Panc1 (cell line): ENCODE measurements around the gene PCDHGA12.

Experiments used
- POLR2AphosphoS5 ChIP-seq: IDR thresholded peaks from 2 replicates; pipeline ENCODE4 v1.6.1; 2012; ENCODE audit warnings: mild to moderate bottlenecking, low read depth, low read length, moderate library complexity
- SIN3A ChIP-seq: IDR thresholded peaks from 2 replicates; pipeline ENCODE4 v1.6.1; 2012; ENCODE audit warnings: low read depth, mild to moderate bottlenecking, low read length, moderate library complexity, borderline replicate concordance; ENCODE audit not compliant: insufficient read depth
- TCF7L2 ChIP-seq: IDR thresholded peaks from 2 replicates; pipeline ENCODE4 v1.6.1; 2011; ENCODE audit warnings: mild to moderate bottlenecking, low read depth, low read length, inconsistent platforms
- TF ChIP-seq, protein P1 (sequence below): fragments of 450-650 bp; IDR thresholded peaks from 2 replicates; pipeline ENCODE4 v1.5.1; 2017; ENCODE audit warnings: mild to moderate bottlenecking

DNA sequence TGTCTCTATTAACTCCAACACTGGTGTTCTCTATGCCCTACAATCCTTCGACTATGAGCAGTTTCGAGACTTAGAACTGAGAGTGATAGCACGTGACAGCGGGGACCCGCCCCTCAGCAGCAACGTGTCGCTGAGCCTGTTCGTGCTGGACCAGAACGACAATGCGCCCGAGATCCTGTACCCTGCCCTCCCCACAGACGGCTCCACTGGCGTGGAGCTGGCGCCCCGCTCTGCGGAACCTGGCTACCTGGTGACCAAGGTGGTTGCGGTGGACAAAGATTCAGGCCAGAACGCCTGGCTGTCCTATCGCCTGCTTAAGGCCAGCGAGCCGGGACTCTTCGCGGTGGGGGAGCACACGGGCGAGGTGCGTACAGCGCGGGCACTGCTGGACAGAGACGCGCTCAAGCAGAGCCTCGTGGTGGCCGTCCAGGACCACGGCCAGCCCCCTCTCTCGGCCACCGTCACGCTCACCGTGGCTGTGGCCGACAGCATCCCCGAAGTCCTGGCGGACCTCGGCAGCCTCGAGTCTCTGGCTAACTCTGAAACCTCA lies 7.5 kb upstream of the PCDHGA12 start:
- TF ChIP-seq, protein P1, sequence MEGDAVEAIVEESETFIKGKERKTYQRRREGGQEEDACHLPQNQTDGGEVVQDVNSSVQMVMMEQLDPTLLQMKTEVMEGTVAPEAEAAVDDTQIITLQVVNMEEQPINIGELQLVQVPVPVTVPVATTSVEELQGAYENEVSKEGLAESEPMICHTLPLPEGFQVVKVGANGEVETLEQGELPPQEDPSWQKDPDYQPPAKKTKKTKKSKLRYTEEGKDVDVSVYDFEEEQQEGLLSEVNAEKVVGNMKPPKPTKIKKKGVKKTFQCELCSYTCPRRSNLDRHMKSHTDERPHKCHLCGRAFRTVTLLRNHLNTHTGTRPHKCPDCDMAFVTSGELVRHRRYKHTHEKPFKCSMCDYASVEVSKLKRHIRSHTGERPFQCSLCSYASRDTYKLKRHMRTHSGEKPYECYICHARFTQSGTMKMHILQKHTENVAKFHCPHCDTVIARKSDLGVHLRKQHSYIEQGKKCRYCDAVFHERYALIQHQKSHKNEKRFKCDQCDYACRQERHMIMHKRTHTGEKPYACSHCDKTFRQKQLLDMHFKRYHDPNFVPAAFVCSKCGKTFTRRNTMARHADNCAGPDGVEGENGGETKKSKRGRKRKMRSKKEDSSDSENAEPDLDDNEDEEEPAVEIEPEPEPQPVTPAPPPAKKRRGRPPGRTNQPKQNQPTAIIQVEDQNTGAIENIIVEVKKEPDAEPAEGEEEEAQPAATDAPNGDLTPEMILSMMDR: no peak
- TF ChIP-seq TCF7L2 (no peak), POLR2AphosphoS5 (no peak), SIN3A (no peak)
